Activated naive CD4-positive, alpha-beta T cell treated with anti-CD3 and anti-CD28 coated beads, Interleukin-2, amount 10 ng/mL, durations not matched to agents 5 hours and 36 hours (primary cell): ENCODE results near the gene KRTAP19-4. TPM values are rescaled to one million over a fixed set of nuclear protein-coding genes. Genes with fewer than 3 reads are reported as not detected.

Experiments
- total RNA-seq, 2 experiments: library from RNA; stranded (reverse); gene quantifications; one replicate each; pipeline ENCODE4 v1.2.3, GENCODE V29; 2021

The KRTAP19-4 gene
- total RNA-seq: not detected

GRCh38 chr21:30497065-30497464 is at the start of gene KRTAP19-4:
Gene KRTAP19-4 (minus strand): TSS chr21:30497165. CDS start chr21:30497110, 55 bp downstream.

DNA sequence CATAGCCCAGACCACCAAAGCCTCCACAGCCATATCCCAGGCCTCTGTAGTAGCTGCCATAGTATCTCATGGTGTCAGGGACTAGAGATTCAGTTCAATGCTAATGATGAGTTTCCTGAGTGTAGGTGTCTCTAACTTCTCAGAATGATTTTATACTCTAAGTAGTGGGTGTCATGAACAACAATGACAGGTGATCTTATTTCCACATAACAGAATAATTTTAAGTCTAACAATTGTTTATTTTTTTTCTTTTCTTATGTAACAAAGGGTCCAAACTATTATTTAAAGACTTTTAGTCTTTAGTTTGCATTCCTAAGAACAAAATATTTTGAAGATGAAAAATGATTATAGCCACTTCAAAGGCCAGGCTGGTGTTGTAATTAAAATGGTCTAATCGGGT is 44.8 kb upstream of the KRTAP19-4 start, which contains the start of gene KRTAP19-6:
Gene KRTAP19-6 (minus strand): TSS at position 101 of the 400 bp plus-strand sequence. CDS start 31 bp downstream, at position 70.

DNA sequence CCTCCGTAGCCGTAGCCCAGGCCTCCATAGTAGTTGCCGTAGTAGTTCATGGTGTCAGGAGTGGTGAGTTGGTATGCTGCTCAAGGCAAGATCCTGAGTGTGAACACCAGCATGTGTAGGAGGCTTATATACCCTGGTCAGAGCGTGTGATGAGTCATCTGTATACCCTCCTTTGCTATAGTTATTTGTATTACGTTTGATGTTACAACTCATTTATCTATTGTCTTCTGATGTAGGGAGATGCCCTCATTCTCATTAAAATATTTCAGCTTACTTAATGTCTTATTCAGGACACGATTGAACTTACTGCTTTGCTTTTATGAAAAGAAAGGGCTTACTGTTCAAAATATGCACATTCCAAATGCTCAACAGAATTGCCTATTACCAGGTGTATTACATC is 5.1 kb upstream of the KRTAP19-4 start, which contains the start of gene KRTAP19-5:
Gene KRTAP19-5 (minus strand): TSS at position 101 of the 400 bp plus-strand sequence. CDS start 51 bp downstream, at position 50.

GRCh38 chr21:30491963-30492428 is 5.0 kb downstream of the KRTAP19-4 start, which contains the start of gene KRTAP19-3:
Gene KRTAP19-3 (minus strand): TSS chr21:30492013. CDS start chr21:30491957, 56 bp downstream.

GRCh38 chr21:30487336-30487735 is 9.6 kb downstream of the KRTAP19-4 start, which contains the start of gene KRTAP19-2:
Gene KRTAP19-2 (minus strand): TSS chr21:30487436. CDS start chr21:30487348, 88 bp downstream.

DNA sequence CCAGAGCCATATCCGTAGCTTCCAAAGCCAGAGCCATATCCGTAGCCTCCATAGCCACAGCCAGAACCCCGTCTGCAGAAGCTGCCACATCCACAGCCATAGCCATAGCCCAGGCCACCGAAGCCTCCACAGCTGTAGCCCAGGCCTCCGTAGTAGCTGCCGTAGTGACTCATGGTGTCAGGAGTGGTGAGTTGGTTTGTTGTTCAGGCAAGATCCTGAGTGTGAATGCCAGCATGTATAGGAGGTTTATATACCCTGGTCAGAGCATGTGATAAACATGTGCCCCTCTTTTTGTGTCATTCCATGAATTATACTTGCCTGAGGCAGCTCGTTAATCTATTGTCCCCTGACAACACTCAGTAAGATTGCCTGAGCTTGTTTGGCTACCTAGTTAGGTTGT is 16.8 kb downstream of the KRTAP19-4 start, which contains the start of gene KRTAP19-1:
Gene KRTAP19-1 (minus strand): TSS at position 223 of the 400 bp plus-strand sequence. CDS start 50 bp downstream, at position 173.

Other genes starting within 250 kb of the KRTAP19-4 start
- not detected for gene KRTAP24-1, start 214.2 kb downstream of the KRTAP19-4 start, total RNA-seq
- not detected for gene KRTAP25-1, start 207.7 kb downstream of the KRTAP19-4 start, total RNA-seq
- gene KRTAP26-1, start 176.8 kb downstream of the KRTAP19-4 start, total RNA-seq: not detected
- gene KRTAP27-1, start 159.5 kb downstream of the KRTAP19-4 start, total RNA-seq: not detected
- not detected for gene KRTAP23-1, start 148.6 kb downstream of the KRTAP19-4 start, total RNA-seq
- gene KRTAP13-2, start 124.9 kb downstream of the KRTAP19-4 start, total RNA-seq: not detected
- gene KRTAP13-1, start 101.1 kb downstream of the KRTAP19-4 start, total RNA-seq: not detected
- not detected for gene KRTAP13-3, start 71.2 kb downstream of the KRTAP19-4 start, total RNA-seq
- not detected for gene KRTAP13-4, start 66.9 kb downstream of the KRTAP19-4 start, total RNA-seq
- not detected for gene KRTAP15-1, start 56.9 kb downstream of the KRTAP19-4 start, total RNA-seq
- gene KRTAP19-1, start 16.8 kb downstream of the KRTAP19-4 start, total RNA-seq: not detected
- not detected for gene KRTAP19-2, start 9.7 kb downstream of the KRTAP19-4 start, total RNA-seq
- not detected for gene KRTAP19-3, start 5.2 kb downstream of the KRTAP19-4 start, total RNA-seq
- not detected for gene KRTAP19-5, start 5.0 kb upstream of the KRTAP19-4 start, total RNA-seq
- not detected for gene KRTAP19-6, start 44.7 kb upstream of the KRTAP19-4 start, total RNA-seq
- not detected for gene KRTAP19-7, start 64.1 kb upstream of the KRTAP19-4 start, total RNA-seq
- gene KRTAP22-2, start 93.2 kb upstream of the KRTAP19-4 start, total RNA-seq: not detected
- gene KRTAP6-3, start 95.3 kb upstream of the KRTAP19-4 start, total RNA-seq: not detected
- not detected for gene KRTAP6-2, start 101.7 kb upstream of the KRTAP19-4 start, total RNA-seq
- gene KRTAP22-1, start 103.9 kb upstream of the KRTAP19-4 start, total RNA-seq: not detected
- not detected for gene KRTAP6-1, start 116.8 kb upstream of the KRTAP19-4 start, total RNA-seq
- not detected for gene KRTAP20-1, start 119.3 kb upstream of the KRTAP19-4 start, total RNA-seq
- gene KRTAP20-4, start 123.5 kb upstream of the KRTAP19-4 start, total RNA-seq: not detected
- not detected for gene KRTAP20-2, start 138.0 kb upstream of the KRTAP19-4 start, total RNA-seq
- not detected for gene KRTAP20-3, start 145.7 kb upstream of the KRTAP19-4 start, total RNA-seq
- gene KRTAP21-3, start 221.6 kb upstream of the KRTAP19-4 start, total RNA-seq: not detected